BE2C (cell line): ENCODE data around the gene ZC3H12A.

Experiments used
- DNase-seq: peaks from one replicate; pipeline ENCODE4 v3.0.0-alpha.2; 2020
- H3K27me3 ChIP-seq: fragments of 250-450 bp; sonication (Bioruptor Pico); 2 replicates; pipeline ENCODE4 v1.5.1; 2020; ENCODE audit warnings: mild to moderate bottlenecking
- H3K36me3 ChIP-seq: fragments of 250-450 bp; sonication (Bioruptor Pico); 2 replicates; pipeline ENCODE4 v1.5.1; 2020; ENCODE audit warnings: mild to moderate bottlenecking
- H3K4me1 ChIP-seq: fragments of 250-450 bp; sonication (Bioruptor Pico); 2 replicates; pipeline ENCODE4 v1.5.1; 2020
- H3K4me3 ChIP-seq: 2 replicates; pipeline ENCODE4 v1.5.1; 2011; ENCODE audit warnings: low read depth, low read length
- H3K9me3 ChIP-seq: fragments of 250-450 bp; sonication (Bioruptor Pico); 2 replicates; pipeline ENCODE4 v1.5.1; 2020
- TF ChIP-seq, protein P1 (sequence below): IDR thresholded peaks from 2 replicates; pipeline ENCODE4 v1.5.1; 2012; ENCODE audit warnings: mild to moderate bottlenecking, low read depth, low read length

The ZC3H12A gene

GRCh38 chr1:37458551-37458950 is 15.8 kb upstream of the ZC3H12A start:
- no peak for DNase-seq
- H3K4me3 ChIP-seq = no peak overlapping the region
- TF ChIP-seq, protein P1, sequence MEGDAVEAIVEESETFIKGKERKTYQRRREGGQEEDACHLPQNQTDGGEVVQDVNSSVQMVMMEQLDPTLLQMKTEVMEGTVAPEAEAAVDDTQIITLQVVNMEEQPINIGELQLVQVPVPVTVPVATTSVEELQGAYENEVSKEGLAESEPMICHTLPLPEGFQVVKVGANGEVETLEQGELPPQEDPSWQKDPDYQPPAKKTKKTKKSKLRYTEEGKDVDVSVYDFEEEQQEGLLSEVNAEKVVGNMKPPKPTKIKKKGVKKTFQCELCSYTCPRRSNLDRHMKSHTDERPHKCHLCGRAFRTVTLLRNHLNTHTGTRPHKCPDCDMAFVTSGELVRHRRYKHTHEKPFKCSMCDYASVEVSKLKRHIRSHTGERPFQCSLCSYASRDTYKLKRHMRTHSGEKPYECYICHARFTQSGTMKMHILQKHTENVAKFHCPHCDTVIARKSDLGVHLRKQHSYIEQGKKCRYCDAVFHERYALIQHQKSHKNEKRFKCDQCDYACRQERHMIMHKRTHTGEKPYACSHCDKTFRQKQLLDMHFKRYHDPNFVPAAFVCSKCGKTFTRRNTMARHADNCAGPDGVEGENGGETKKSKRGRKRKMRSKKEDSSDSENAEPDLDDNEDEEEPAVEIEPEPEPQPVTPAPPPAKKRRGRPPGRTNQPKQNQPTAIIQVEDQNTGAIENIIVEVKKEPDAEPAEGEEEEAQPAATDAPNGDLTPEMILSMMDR = no peak

DNA sequence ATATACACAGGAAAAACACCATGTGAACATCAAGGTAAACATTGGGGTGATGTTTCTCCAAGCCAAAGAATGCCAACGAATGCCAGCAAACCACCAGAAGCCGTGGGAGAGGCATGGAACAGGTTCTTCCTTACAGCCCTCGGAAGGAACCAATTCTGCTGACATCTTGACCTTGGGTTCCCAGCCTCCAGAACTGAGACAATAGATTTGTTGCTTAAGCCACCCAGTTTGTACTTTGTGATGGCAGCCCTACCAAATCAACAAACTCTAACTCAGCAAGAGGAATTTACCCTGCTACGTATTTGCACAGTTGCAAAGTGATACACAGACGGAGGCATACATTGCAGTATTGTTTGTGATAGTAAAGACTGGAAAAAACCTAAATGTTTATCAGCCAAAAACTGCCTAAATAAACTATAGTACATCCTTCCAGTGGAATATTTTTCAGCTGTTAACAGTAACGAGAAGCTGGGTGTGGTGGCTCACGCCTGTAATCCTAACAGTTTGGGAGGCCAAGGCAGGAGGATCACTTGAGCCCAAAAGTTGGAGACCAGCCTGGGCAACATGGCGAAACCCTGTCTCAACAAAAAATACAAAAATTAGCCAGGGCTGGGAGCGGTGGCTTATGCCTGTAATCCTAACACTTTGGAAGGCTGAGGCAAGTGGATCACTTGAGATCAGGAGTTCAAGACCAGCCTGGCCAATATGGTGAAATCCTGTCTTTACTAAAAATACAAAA is 12.5 kb upstream of the ZC3H12A start:
- no peaks in the 10 kb centered on the region for H3K27me3 ChIP-seq
- no peaks in the 10 kb centered on the region for H3K36me3 ChIP-seq
- no peaks in the 10 kb centered on the region for H3K4me1 ChIP-seq
- no peaks in the 10 kb centered on the region for H3K9me3 ChIP-seq
- TF ChIP-seq, protein P1 = no peak
- no peak for DNase-seq
- no peak overlapping the region for H3K4me3 ChIP-seq

More at GRCh38 chr1:37458551-37458950, 15.8 kb upstream of the ZC3H12A start:
- no peaks in the 10 kb centered on the region for H3K9me3 ChIP-seq
- H3K4me1 ChIP-seq = no peaks in the 10 kb centered on the region
- H3K27me3 ChIP-seq = no peaks in the 10 kb centered on the region
- no peaks in the 10 kb centered on the region for H3K36me3 ChIP-seq

GRCh38 chr1:37464443-37464842 is 9.9 kb upstream of the ZC3H12A start:
- no peak for DNase-seq
- Histone ChIP-seq H3K4me1 (no peaks in the 10 kb centered on the region), H3K9me3 (no peaks in the 10 kb centered on the region), H3K4me3 (no peak overlapping the region), H3K27me3 (no peaks in the 10 kb centered on the region), H3K36me3 (no peaks in the 10 kb centered on the region)
- TF ChIP-seq, protein P1 = no peak

- Histone ChIP-seq H3K36me3 (no peaks in the 10 kb centered on the region), H3K27me3 (no peaks in the 10 kb centered on the region), H3K4me1 (no peaks in the 10 kb centered on the region), H3K4me3 (no peak overlapping the region), H3K9me3 (no peaks in the 10 kb centered on the region)
- no peak for DNase-seq
- TF ChIP-seq, protein P1 = no peak
Measured at GRCh38 chr1:37465593-37466517, 8.5 kb upstream of the ZC3H12A start.

DNA sequence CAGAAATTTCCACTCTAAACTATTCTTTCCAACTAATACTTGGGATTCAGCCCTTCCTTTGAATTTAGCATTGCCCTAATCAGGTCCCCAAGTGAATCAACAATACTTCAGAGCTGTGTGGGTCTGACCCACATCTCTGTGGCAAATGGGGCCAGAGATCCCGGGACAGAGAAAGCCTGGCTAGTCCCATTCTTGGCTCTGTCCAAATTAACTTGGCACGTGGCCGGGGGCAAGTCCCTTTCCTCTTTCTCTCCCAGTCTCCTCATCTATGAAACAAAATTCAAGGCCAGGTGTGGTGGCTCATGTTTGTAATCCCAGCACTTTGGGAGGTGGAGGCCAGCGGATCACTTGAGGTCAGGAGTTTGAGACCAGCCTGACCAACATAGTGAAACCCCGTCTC is 6.3 kb upstream of the ZC3H12A start:
- Histone ChIP-seq H3K4me1 (peaks cover 3% of the 10 kb centered on the region; the same call in 1 of the 2 replicates), H3K36me3 (no peaks in the 10 kb centered on the region), H3K27me3 (no peaks in the 10 kb centered on the region), H3K9me3 (no peaks in the 10 kb centered on the region), H3K4me3 (no peak overlapping the region)
- TF ChIP-seq, protein P1 = no peak
- no peak for DNase-seq

GRCh38 chr1:37469386-37469785 is 5.0 kb upstream of the ZC3H12A start:
- H3K9me3 ChIP-seq = no peaks in the 10 kb centered on the region
- H3K36me3 ChIP-seq = no peaks in the 10 kb centered on the region
- peaks cover 8% of the 10 kb centered on the region; the same call in 1 of the 2 replicates for H3K4me1 ChIP-seq
- TF ChIP-seq, protein P1 = no peak
- no peaks in the 10 kb centered on the region for H3K27me3 ChIP-seq
- H3K4me3 ChIP-seq = no peak overlapping the region
- no peak for DNase-seq
